ENCODE data around the gene KBTBD3.
"Not testable (repeated sequence)": the region's sequence is repeated elsewhere in the genome, so short reads cannot be mapped to it uniquely, and the experiment has no call there.

Gene KBTBD3

GRCh38 chr11:106061954-106062949, 14.9 kb downstream of the KBTBD3 start:
- DNase-seq (ENCODE audit: low read depth) = no peak

- DNase-seq (ENCODE audit: low read depth) = no peak
These were observed 15.8 kb downstream of the KBTBD3 start for GRCh38 chr11:106061249-106061784.

GRCh38 chr11:106059617-106060016, 17.5 kb downstream of the KBTBD3 start:
- DNase-seq (ENCODE audit: low read depth) = no peak

GRCh38 chr11:106058377-106058776, 18.8 kb downstream of the KBTBD3 start:
- DNase-seq (ENCODE audit: low read depth) = not testable (repeated sequence)

GRCh38 chr11:106051103-106051502, 26.0 kb downstream of the KBTBD3 start:
- DNase-seq (ENCODE audit: low read depth) = no peak

GRCh38 chr11:106049727-106050476, 27.2 kb downstream of the KBTBD3 start:
- DNase-seq (ENCODE audit: low read depth) = no peak

GRCh38 chr11:106047631-106048030, 29.5 kb downstream of the KBTBD3 start:
- DNase-seq (ENCODE audit: low read depth) = no peak

- DNase-seq (ENCODE audit: low read depth) = no peak
These were observed 33.6 kb downstream of the KBTBD3 start for GRCh38 chr11:106043540-106043939.

GRCh38 chr11:106032861-106033260, 44.3 kb downstream of the KBTBD3 start:
- DNase-seq (ENCODE audit: low read depth) = no peak

- no peak for DNase-seq (ENCODE audit: low read depth)
These were observed 45.2 kb downstream of the KBTBD3 start for GRCh38 chr11:106031936-106032335.

GRCh38 chr11:106031202-106031810, 45.8 kb downstream of the KBTBD3 start:
- DNase-seq (ENCODE audit: low read depth) = no peak

- no peak for DNase-seq (ENCODE audit: low read depth)
These were observed 46.5 kb downstream of the KBTBD3 start for GRCh38 chr11:106030609-106031008.

- DNase-seq (ENCODE audit: low read depth) = no peak
These were observed 54.3 kb downstream of the KBTBD3 start for GRCh38 chr11:106022795-106023275.

GRCh38 chr11:106021967-106022794, 55.0 kb downstream of the KBTBD3 start, which contains the start of gene MSANTD4:
MSANTD4 (minus strand) TSS chr11:106022240; CDS start chr11:106010917, 11,323 bp downstream.
- peak; percentile 92 for DNase-seq (ENCODE audit: low read depth)

GRCh38 chr11:106021181-106021966, 55.8 kb downstream of the KBTBD3 start:
- DNase-seq (ENCODE audit: low read depth) = no peak

GRCh38 chr11:106017093-106017492, 60.1 kb downstream of the KBTBD3 start:
- DNase-seq (ENCODE audit: low read depth) = no peak

- DNase-seq (ENCODE audit: low read depth) = no peak
These were observed 62.1 kb downstream of the KBTBD3 start for GRCh38 chr11:106015066-106015465.

- no peak for DNase-seq (ENCODE audit: low read depth)
These were observed 62.5 kb downstream of the KBTBD3 start for GRCh38 chr11:106014620-106015019.

- no peak for DNase-seq (ENCODE audit: low read depth)
These were observed 63.1 kb downstream of the KBTBD3 start for GRCh38 chr11:106014035-106014434.

GRCh38 chr11:106012744-106013143, 64.4 kb downstream of the KBTBD3 start:
- DNase-seq (ENCODE audit: low read depth) = no peak

Data from stimulated activated CD8-positive, alpha-beta memory T cell treated with anti-CD3 and anti-CD28 coated beads, Interleukin-7, amount 100 ng/mL, for 24 hours (primary cell).